ENCODE data around the gene SLC46A1.

DNA sequence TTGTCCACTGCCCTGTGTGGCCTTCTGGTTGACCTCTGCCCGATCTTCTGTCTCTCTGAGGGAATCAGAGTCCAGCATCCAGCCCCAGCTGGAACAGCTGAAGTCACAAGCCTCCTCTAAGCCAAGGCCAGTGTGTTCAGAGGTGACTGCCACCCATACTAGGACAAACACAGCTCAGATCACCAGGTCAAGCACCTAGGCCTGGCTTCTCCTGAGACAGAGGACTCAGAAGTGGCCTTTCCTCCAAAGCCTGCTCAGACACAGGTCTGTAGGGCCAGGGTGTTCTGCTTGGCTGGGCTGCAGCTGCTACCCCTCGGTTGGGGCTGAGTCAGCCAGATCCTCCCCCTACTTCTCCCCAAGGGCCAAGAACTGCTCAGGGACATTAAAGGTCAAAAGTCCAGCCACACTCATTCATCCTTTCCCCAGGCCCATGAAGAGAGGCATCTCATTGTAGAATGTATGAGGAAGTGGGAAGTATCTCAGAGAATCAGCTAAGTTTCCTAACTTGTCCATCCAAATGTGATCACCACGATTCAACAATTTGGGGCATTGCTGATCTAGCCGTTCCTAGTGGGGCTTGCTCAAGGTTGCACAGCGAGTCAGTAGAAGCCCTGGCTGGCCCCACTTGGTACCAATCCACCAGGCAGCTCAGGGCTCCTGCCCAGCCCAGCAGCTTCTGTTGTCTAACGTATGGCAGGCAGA lies 7.6 kb downstream of the SLC46A1 start:
- TF ChIP-seq EZH2 (IDR thresholded peaks at IDR 0.05; ENCODE audit: borderline replicate concordance, insufficient read depth, low read depth, low read length, poor library complexity, severe bottlenecking) (no peak), CTCF (IDR thresholded peaks at IDR 0.05) (no peak)
